ENCODE results near the gene SDSL.

- TF ChIP-seq CHD4 (IDR thresholded peaks at IDR 0.05; ENCODE audit: borderline replicate concordance, low read length) (no peak), ZNF720 (CRISPR knock-in tag; IDR thresholded peaks at IDR 0.05) (no peak), EZH2 (conservative IDR thresholded peaks at IDR 0.05; ENCODE audit: low read depth, low read length) (no peak), BHLHE40 (IDR thresholded peaks at IDR 0.05; ENCODE audit: low read length) (no peak), ZNF263 (CRISPR knock-in tag; IDR thresholded peaks at IDR 0.05) (no peak), BRCA1 (CRISPR knock-in tag; IDR thresholded peaks at IDR 0.05) (no peak), PCBP2 (optimal IDR thresholded peaks at IDR 0.05; ENCODE audit: low read depth, low read length, poor library complexity, severe bottlenecking) (no peak), HOXA7 (CRISPR knock-in tag; IDR thresholded peaks at IDR 0.05) (no peak), ZNF839 (CRISPR knock-in tag; IDR thresholded peaks at IDR 0.05; ENCODE audit: borderline replicate concordance) (no peak), JUND (CRISPR knock-in tag; IDR thresholded peaks at IDR 0.05) (no peak), CBX5 (CRISPR knock-in tag; IDR thresholded peaks at IDR 0.05; ENCODE audit: borderline replicate concordance) (no peak)
- TF ChIP-seq, protein P1, sequence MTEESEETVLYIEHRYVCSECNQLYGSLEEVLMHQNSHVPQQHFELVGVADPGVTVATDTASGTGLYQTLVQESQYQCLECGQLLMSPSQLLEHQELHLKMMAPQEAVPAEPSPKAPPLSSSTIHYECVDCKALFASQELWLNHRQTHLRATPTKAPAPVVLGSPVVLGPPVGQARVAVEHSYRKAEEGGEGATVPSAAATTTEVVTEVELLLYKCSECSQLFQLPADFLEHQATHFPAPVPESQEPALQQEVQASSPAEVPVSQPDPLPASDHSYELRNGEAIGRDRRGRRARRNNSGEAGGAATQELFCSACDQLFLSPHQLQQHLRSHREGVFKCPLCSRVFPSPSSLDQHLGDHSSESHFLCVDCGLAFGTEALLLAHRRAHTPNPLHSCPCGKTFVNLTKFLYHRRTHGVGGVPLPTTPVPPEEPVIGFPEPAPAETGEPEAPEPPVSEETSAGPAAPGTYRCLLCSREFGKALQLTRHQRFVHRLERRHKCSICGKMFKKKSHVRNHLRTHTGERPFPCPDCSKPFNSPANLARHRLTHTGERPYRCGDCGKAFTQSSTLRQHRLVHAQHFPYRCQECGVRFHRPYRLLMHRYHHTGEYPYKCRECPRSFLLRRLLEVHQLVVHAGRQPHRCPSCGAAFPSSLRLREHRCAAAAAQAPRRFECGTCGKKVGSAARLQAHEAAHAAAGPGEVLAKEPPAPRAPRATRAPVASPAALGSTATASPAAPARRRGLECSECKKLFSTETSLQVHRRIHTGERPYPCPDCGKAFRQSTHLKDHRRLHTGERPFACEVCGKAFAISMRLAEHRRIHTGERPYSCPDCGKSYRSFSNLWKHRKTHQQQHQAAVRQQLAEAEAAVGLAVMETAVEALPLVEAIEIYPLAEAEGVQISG (CRISPR knock-in tag; IDR thresholded peaks at IDR 0.05): no peak
- TF ChIP-seq, protein P2, sequence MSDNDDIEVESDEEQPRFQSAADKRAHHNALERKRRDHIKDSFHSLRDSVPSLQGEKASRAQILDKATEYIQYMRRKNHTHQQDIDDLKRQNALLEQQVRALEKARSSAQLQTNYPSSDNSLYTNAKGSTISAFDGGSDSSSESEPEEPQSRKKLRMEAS (IDR thresholded peaks at IDR 0.05): no peak
- TF ChIP-seq, protein P3, sequence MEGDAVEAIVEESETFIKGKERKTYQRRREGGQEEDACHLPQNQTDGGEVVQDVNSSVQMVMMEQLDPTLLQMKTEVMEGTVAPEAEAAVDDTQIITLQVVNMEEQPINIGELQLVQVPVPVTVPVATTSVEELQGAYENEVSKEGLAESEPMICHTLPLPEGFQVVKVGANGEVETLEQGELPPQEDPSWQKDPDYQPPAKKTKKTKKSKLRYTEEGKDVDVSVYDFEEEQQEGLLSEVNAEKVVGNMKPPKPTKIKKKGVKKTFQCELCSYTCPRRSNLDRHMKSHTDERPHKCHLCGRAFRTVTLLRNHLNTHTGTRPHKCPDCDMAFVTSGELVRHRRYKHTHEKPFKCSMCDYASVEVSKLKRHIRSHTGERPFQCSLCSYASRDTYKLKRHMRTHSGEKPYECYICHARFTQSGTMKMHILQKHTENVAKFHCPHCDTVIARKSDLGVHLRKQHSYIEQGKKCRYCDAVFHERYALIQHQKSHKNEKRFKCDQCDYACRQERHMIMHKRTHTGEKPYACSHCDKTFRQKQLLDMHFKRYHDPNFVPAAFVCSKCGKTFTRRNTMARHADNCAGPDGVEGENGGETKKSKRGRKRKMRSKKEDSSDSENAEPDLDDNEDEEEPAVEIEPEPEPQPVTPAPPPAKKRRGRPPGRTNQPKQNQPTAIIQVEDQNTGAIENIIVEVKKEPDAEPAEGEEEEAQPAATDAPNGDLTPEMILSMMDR (CRISPR knock-in tag; IDR thresholded peaks at IDR 0.05): no peak
These were observed 35.2 kb upstream of the SDSL start for GRCh38 chr12:113386866-113387566.
